GDM1 (cell line): ENCODE measurements around the gene FZR1.

ENCODE experiments used
- DNase-seq: peaks from one replicate; lab custom pipeline; 2025; lab: John Stamatoyannopoulos, UW

FZR1 gene

DNA sequence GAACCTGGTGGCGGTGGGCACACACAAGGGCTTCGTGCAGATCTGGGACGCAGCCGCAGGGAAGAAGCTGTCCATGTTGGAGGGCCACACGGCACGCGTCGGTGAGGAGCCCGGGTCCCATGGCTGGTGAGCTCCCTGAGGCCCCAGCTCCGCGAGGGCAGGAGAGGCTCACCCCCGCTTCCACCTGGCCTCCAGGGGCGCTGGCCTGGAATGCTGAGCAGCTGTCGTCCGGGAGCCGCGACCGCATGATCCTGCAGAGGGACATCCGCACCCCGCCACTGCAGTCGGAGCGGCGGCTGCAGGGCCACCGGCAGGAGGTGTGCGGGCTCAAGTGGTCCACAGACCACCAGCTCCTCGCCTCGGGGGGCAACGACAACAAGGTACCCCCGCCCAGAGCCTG lies 25.6 kb downstream of the FZR1 start:
- no peak for DNase-seq

DNA sequence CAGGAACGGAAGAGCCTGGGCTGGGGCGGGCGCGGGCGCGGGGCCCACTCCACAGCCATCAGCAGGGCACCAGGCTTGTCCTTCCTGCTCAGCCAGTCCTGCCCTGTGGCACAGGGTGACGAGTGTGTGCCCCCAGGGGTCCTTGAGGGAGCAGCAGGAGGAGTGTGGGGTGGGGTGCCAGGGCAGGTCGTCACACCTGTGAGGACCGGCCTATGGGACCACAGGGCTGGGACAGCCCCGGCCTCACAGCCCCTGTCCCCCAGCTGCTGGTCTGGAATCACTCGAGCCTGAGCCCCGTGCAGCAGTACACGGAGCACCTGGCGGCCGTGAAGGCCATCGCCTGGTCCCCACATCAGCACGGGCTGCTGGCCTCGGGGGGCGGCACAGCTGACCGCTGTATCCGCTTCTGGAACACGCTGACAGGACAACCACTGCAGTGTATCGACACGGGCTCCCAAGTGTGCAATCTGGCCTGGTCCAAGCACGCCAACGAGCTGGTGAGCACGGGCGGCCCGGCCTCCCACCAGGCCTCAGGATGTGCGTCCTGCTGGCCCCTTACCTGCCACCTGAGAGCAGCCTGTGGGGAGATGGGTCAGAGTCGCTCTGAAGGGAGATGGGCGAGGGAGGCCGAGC lies 26.2 kb downstream of the FZR1 start:
- DNase-seq, result no peak

- DNase-seq, result no peak
These were observed 26.9 kb downstream of the FZR1 start for GRCh38 chr19:3533033-3533432.

GRCh38 chr19:3533563-3534216 lies 27.6 kb downstream of the FZR1 start:
- no peak for DNase-seq

GRCh38 chr19:3534375-3535234 lies 28.5 kb downstream of the FZR1 start:
- no peak for DNase-seq

DNA sequence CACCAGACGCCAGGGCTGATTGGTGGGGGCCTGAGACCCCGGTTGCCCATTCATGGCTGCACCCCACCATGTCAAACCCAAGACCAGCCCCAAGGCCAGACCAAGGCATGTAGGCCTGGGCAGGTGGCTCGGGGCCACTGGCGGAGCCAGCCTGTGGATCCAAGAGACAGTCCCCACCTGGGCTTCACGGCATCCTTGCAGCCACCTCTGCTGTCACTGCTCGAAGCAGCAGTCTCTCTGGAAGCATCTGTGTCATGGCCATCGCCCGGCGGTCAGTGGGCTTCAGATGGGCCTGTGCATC lies 29.1 kb downstream of the FZR1 start:
- no peak for DNase-seq

GRCh38 chr19:3535563-3535965 lies 29.5 kb downstream of the FZR1 start:
- no peak for DNase-seq

- no peak for DNase-seq
These were observed 29.9 kb downstream of the FZR1 start for GRCh38 chr19:3535981-3536380.

GRCh38 chr19:3536429-3537100 lies 30.5 kb downstream of the FZR1 start:
- DNase-seq, result no peak

- DNase-seq, result no peak
These were observed 31.0 kb downstream of the FZR1 start for GRCh38 chr19:3537101-3537437.

- DNase-seq, result no peak
These were observed 31.5 kb downstream of the FZR1 start for GRCh38 chr19:3537438-3538240.

- no peak for DNase-seq
These were observed 32.3 kb downstream of the FZR1 start for GRCh38 chr19:3538258-3538929.

DNA sequence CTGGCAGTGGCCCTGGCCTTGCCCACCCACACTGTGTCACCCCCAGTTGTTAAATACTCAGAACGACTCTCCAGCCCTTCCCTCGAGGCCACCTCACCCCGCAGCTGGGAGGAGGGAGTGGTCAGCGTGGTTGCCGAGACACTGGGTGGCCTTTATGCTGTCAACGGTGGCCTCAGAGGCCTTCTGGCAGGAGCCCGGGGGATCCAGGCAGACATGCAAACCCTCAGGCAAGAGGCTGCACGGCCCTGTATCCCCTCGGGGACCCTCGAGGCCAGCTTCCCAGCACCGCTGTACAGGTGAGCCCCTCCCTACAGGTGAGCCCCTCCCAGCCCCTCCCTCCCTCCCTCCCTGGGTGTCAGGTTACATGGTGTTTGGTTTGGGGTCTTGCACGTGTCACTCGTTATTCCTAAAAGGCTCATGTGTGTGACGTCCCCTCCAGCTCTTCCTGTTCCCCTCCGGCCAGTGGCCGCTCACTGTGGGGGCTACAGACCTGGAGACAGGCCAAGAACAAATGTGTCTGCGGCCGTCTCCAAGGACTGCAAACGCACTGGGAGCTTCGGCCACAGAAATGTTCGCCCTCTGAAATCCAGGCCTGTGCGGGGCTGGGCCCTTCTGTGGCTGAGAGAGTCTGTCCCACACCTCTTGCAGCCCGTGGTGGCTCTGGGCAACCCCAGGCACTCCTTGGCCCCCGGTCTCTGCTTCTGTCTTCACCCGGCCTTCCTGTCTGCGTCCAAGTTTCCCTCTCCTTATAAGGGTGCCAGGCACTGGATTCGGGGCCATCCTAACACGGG lies 33.0 kb downstream of the FZR1 start, which contains the start of gene TEKTIP1:
Gene TEKTIP1, plus strand, starts transcription at position 210 of the 791 bp plus-strand sequence. Its CDS starts 4 bp downstream, at position 214.
- no peak for DNase-seq

GRCh38 chr19:3539756-3540118 lies 33.6 kb downstream of the FZR1 start:
- no peak for DNase-seq

GRCh38 chr19:3543150-3544057 lies 37.3 kb downstream of the FZR1 start:
- DNase-seq, result no peak

DNA sequence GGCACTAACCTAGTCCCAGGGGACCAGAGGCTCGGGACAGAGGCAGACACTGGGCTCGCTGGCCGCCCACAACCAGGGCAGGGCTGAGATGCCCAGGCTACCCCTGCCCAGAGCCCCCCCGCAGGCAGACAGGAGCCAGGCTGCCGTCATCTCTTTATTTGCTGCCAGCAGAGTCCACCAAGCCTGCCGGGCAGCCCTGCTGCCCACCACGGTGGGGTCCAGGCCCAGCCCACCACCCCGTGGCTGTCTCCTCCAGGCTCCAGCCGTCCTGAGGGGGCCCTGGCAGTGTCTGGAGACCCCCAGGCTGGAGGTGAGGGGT lies 37.9 kb downstream of the FZR1 start:
- DNase-seq, result no peak

DNA sequence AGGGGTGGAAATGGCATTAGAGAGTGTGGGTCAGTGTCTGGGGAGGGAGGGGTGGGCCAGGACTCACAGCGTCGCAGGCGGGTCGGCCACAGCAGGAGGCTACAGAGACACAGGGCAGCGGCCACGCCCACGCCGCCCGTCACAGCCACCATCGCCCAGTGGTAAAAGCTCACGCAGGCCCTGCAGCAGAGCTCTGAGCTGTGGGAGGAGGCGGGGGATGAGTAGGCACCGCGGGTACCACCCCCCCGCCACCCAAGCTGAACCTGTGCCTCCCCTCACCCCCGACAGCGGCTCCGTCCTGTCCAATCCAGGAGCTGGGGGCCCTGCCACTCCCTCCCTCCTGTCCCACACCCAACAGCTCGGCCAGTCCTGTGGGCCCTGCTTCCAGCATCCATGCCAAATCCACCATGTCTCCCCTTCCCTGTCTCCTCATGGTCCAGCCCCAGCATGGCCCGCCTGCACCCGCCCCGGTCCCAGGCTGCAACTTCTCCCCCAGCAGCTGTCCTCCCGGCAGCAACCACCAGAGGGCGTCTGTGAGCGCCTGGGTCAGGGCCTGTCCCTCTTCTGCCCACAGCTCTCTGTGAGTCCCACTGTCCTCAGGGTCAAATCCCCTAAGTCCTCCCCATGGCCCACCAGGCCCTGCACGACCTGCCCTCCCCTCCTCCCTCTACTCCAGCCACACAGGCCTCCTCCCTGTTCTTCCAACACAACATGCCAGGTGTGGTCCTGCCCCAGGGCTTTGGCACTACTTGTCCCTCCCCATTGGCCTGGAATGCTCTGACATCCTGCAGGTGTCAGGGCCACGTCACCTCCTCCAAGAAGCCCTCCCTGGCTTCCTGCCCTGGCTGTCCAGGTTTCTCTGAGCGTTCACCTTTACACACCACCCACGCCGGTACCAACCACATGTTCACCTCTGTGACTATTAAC lies 38.9 kb downstream of the FZR1 start:
- DNase-seq, result no peak

GRCh38 chr19:3545669-3546034 lies 39.5 kb downstream of the FZR1 start:
- DNase-seq, result no peak

GRCh38 chr19:3546119-3546518 lies 40.0 kb downstream of the FZR1 start:
- no peak for DNase-seq
